Mesodermal cell (in vitro differentiated cells): ENCODE measurements around the gene PCBP3.
"Not testable (repeated sequence)": the region's sequence is repeated elsewhere in the genome, so short reads cannot be mapped to it uniquely, and the experiment has no call there.

Source experiments
- H3K27ac ChIP-seq: 2 replicates; pipeline ENCODE4 v1.7.0; 2013; ENCODE audit warnings: mild to moderate bottlenecking, low read depth, low read length, moderate library complexity; ENCODE audit not compliant: severe bottlenecking
- H3K36me3 ChIP-seq: 2 replicates; pipeline ENCODE4 v1.7.1; 2013; ENCODE audit warnings: mild to moderate bottlenecking, low read length, moderate library complexity; ENCODE audit not compliant: control insufficient read depth, insufficient read depth
- H3K4me1 ChIP-seq: one replicate; pipeline ENCODE4 v1.7.1; 2013; ENCODE audit warnings: mild to moderate bottlenecking, low read length; ENCODE audit not compliant: insufficient read depth, control insufficient read depth, poor library complexity, severe bottlenecking
- H3K4me3 ChIP-seq: 2 replicates; pipeline ENCODE4 v1.7.0; 2013; ENCODE audit warnings: low read length, control low read depth, mild to moderate bottlenecking; ENCODE audit not compliant: insufficient read depth, poor library complexity, severe bottlenecking; ENCODE audit errors: extremely low read depth
- H3K9me3 ChIP-seq: 2 replicates; pipeline ENCODE4 v1.7.1; 2013; ENCODE audit warnings: mild to moderate bottlenecking, low read length, moderate library complexity; ENCODE audit not compliant: control insufficient read depth
- WGBS, 2 experiments: methylation state at CpG; one replicate each; pipeline ENCODE4 v1.1.5; 2013; ENCODE audit warnings: missing lambda C conversion rate in 2 of 2; ENCODE audit not compliant: insufficient coverage in 2 of 2; 5-methylcytosine and 5-hydroxymethylcytosine counted together

PCBP3 gene

GRCh38 chr21:45613881-45614280 lies 29.6 kb upstream of the PCBP3 start:
- no peak overlapping the region for H3K27ac ChIP-seq
- no peaks in the 10 kb centered on the region for H3K36me3 ChIP-seq
- H3K4me3 ChIP-seq: no peak overlapping the region
- H3K4me1 ChIP-seq: peaks cover 11% of the 10 kb centered on the region
- H3K9me3 ChIP-seq: no peaks in the 10 kb centered on the region
- 90 to 96% methylated on average over 4 to 5 of the region's 9 CpGs for WGBS, 2 experiments

GRCh38 chr21:45615145-45615711 lies 28.3 kb upstream of the PCBP3 start:
- Histone ChIP-seq H3K27ac (no peak overlapping the region), H3K9me3 (no peaks in the 10 kb centered on the region), H3K4me1 (peaks cover 11% of the 10 kb centered on the region), H3K36me3 (no peaks in the 10 kb centered on the region), H3K4me3 (no peak overlapping the region)
- 85 to 88% methylated on average over 18 to 27 of the region's 27 CpGs for WGBS, 2 experiments

- Histone ChIP-seq H3K4me1 (peaks cover 7% of the 10 kb centered on the region), H3K36me3 (no peaks in the 10 kb centered on the region), H3K27ac (no peak overlapping the region), H3K4me3 (no peak overlapping the region), H3K9me3 (no peaks in the 10 kb centered on the region)
- WGBS, 2 experiments: 71 to 79% methylated on average over 8 to 17 of the region's 19 CpGs
Observed at GRCh38 chr21:45617021-45617921, 26.3 kb upstream of the PCBP3 start.

- WGBS, 2 experiments: 87 to 92% methylated on average over 8 to 13 of the region's 13 CpGs
- Histone ChIP-seq H3K36me3 (no peaks in the 10 kb centered on the region), H3K9me3 (no peaks in the 10 kb centered on the region), H3K4me1 (peaks cover 1% of the 10 kb centered on the region), H3K27ac (no peak overlapping the region), H3K4me3 (no peak overlapping the region)
Observed at GRCh38 chr21:45618287-45618686, 25.2 kb upstream of the PCBP3 start.

- Histone ChIP-seq H3K4me3 (no peak overlapping the region), H3K9me3 (no peaks in the 10 kb centered on the region), H3K36me3 (no peaks in the 10 kb centered on the region), H3K4me1 (no peaks in the 10 kb centered on the region), H3K27ac (no peak overlapping the region)
- WGBS, 2 experiments: 97 to 99% methylated on average over 5 to 6 of the region's 8 CpGs
Observed at GRCh38 chr21:45618846-45619485, 24.6 kb upstream of the PCBP3 start.

GRCh38 chr21:45620201-45620923 lies 23.2 kb upstream of the PCBP3 start:
- H3K27ac ChIP-seq: no peak overlapping the region
- WGBS, 2 experiments: 92 to 93% methylated on average over 10 of the region's 12 CpGs
- H3K36me3 ChIP-seq: no peaks in the 10 kb centered on the region
- H3K4me3 ChIP-seq: no peak overlapping the region
- no peaks in the 10 kb centered on the region for H3K9me3 ChIP-seq
- no peaks in the 10 kb centered on the region for H3K4me1 ChIP-seq

- 82 to 89% methylated on average over 6 to 7 of the region's 10 CpGs for WGBS, 2 experiments
- H3K36me3 ChIP-seq: not testable (repeated sequence)
Observed at GRCh38 chr21:45621435-45622331, 21.8 kb upstream of the PCBP3 start.

GRCh38 chr21:45622416-45623097 lies 21.0 kb upstream of the PCBP3 start:
- Histone ChIP-seq H3K9me3 (no peaks in the 10 kb centered on the region), H3K4me1 (no peaks in the 10 kb centered on the region), H3K27ac (no peak overlapping the region), H3K36me3 (no peaks in the 10 kb centered on the region), H3K4me3 (no peak overlapping the region)
- WGBS, 2 experiments: 85 to 86% methylated on average over 17 to 18 of the region's 19 CpGs

More at GRCh38 chr21:45621435-45622331, 21.8 kb upstream of the PCBP3 start:
- not testable (repeated sequence) for H3K4me1 ChIP-seq, H3K4me3 ChIP-seq, H3K9me3 ChIP-seq, H3K27ac ChIP-seq

- no peak overlapping the region for H3K27ac ChIP-seq
- H3K36me3 ChIP-seq: no peaks in the 10 kb centered on the region
- H3K9me3 ChIP-seq: no peaks in the 10 kb centered on the region
- H3K4me3 ChIP-seq: no peak overlapping the region
- WGBS, 2 experiments: 87 to 92% methylated on average over 5 to 7 of the region's 7 CpGs
- H3K4me1 ChIP-seq: no peaks in the 10 kb centered on the region
Observed at GRCh38 chr21:45623436-45623835, 20.1 kb upstream of the PCBP3 start.
